Trophoblast cell (in vitro differentiated cells and primary cell): Measurements from ENCODE around the gene ASIC5.

Experiments
- DNase-seq, 2 donors: peaks; one replicate each; pipeline ENCODE4 v3.0.0-alpha.2; 2016
- H2AFZ ChIP-seq: 2 replicates; pipeline ENCODE4 v1.6.1; 2013; ENCODE audit warnings: low read length, moderate library complexity, mild to moderate bottlenecking; ENCODE audit not compliant: insufficient read depth, poor library complexity
- H2AK5ac ChIP-seq: 2 replicates; pipeline ENCODE4 v1.6.1; 2013; ENCODE audit warnings: mild to moderate bottlenecking, low read length
- H2BK120ac ChIP-seq: 2 replicates; pipeline ENCODE4 v1.6.1; 2013; ENCODE audit warnings: low read length, mild to moderate bottlenecking, moderate library complexity; ENCODE audit not compliant: insufficient read depth, poor library complexity
- H2BK12ac ChIP-seq: 2 replicates; pipeline ENCODE4 v1.6.1; 2013; ENCODE audit warnings: mild to moderate bottlenecking, low read length, moderate library complexity
- H2BK5ac ChIP-seq: 2 replicates; pipeline ENCODE4 v1.6.1; 2013; ENCODE audit warnings: low read length, low read depth, moderate library complexity, mild to moderate bottlenecking; ENCODE audit not compliant: poor library complexity
- H3K14ac ChIP-seq: 2 replicates; pipeline ENCODE4 v1.6.1; 2013; ENCODE audit warnings: mild to moderate bottlenecking, low read length
- H3K18ac ChIP-seq: 2 replicates; pipeline ENCODE4 v1.6.1; 2013; ENCODE audit warnings: mild to moderate bottlenecking, low read length
- H3K23ac ChIP-seq: 2 replicates; pipeline ENCODE4 v1.6.1; 2013; ENCODE audit warnings: low read length
- H3K27ac ChIP-seq: 2 replicates; pipeline ENCODE4 v1.5.1; 2013; ENCODE audit warnings: low read depth, mild to moderate bottlenecking, inconsistent platforms, low read length, moderate library complexity
- H3K27me3 ChIP-seq: 2 replicates; pipeline ENCODE4 v1.6.1; 2013; ENCODE audit warnings: inconsistent platforms, mild to moderate bottlenecking, low read length, moderate library complexity; ENCODE audit not compliant: insufficient read depth
- H3K36me3 ChIP-seq, 2 experiments: 1 replicate in 1 of 2; 2 replicates in 1 of 2; pipeline ENCODE4 v1.6.1; 2013; ENCODE audit warnings: low read length in 2 of 2, mild to moderate bottlenecking in 2 of 2, moderate library complexity in 1 of 2; ENCODE audit not compliant: insufficient read depth in 2 of 2, control insufficient read depth in 1 of 2
- H3K4ac ChIP-seq: 2 replicates; pipeline ENCODE4 v1.6.1; 2013; ENCODE audit warnings: low read depth, mild to moderate bottlenecking, low read length, moderate library complexity
- H3K4me1 ChIP-seq, 2 experiments: 1 replicate in 1 of 2; 2 replicates in 1 of 2; pipeline ENCODE4 v1.6.1; 2013; ENCODE audit warnings: low read length in 2 of 2, mild to moderate bottlenecking in 2 of 2, moderate library complexity in 1 of 2; ENCODE audit not compliant: insufficient read depth in 2 of 2, control insufficient read depth in 1 of 2
- H3K4me2 ChIP-seq: 2 replicates; pipeline ENCODE4 v1.6.1; 2013; ENCODE audit warnings: inconsistent platforms, mild to moderate bottlenecking, low read length, moderate library complexity
- H3K4me3 ChIP-seq: 2 replicates; pipeline ENCODE4 v1.5.1; 2013; ENCODE audit warnings: mild to moderate bottlenecking, low read depth, low read length, inconsistent platforms
- H3K79me1 ChIP-seq: one replicate; pipeline ENCODE4 v1.6.1; 2013; ENCODE audit warnings: low read length
- H3K79me2 ChIP-seq: 2 replicates; pipeline ENCODE4 v1.6.1; 2013; ENCODE audit warnings: low read length, mild to moderate bottlenecking; ENCODE audit not compliant: control insufficient read depth, insufficient read depth, poor library complexity
- H3K9ac ChIP-seq: 2 replicates; pipeline ENCODE4 v1.6.1; 2013; ENCODE audit warnings: mild to moderate bottlenecking, low read length
- H3K9me3 ChIP-seq: 2 replicates; pipeline ENCODE4 v1.6.1; 2013; ENCODE audit warnings: low read depth, mild to moderate bottlenecking, control low read depth, inconsistent platforms, low read length; ENCODE audit not compliant: insufficient read depth
- H4K12ac ChIP-seq: 2 replicates; pipeline ENCODE4 v1.6.1; 2013; ENCODE audit warnings: low read depth, mild to moderate bottlenecking, low read length, moderate library complexity
- H4K8ac ChIP-seq: 2 replicates; pipeline ENCODE4 v1.6.1; 2013; ENCODE audit warnings: low read depth, mild to moderate bottlenecking, low read length, moderate library complexity
- H4K91ac ChIP-seq: one replicate; pipeline ENCODE4 v1.6.1; 2013; ENCODE audit warnings: low read depth, mild to moderate bottlenecking, low read length, moderate library complexity
- WGBS: extraction: QIAGEN DNeasy Blood & Tissue Kit; methylation state at CpG from one replicate; pipeline ENCODE4 v1.1.7; 2013; ENCODE audit warnings: missing lambda C conversion rate; ENCODE audit not compliant: insufficient read length, insufficient coverage; ENCODE audit errors: extremely low coverage; 5-methylcytosine and 5-hydroxymethylcytosine counted together

The ASIC5 gene

DNA sequence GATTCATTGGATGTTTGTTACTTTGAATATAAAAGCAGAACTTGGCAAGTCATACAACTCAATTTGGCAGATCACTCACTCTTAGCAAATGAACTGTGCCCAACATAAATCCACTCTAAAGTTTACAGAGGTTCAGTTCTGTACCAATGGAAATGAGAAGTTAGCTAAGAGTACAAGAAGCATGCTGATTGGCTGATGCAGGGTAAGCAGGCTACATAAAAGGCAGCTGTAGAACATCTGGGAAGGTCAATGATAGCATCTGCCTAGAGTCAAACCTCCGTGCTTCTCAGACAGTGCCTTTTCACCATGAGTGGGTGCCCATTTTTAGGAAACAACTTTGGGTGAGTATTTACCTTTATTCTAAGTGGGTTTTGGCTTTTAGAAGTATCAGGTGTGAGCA, 37.4 kb upstream of the ASIC5 start, which contains the start of gene TDO2:
Gene TDO2, plus strand, starts transcription at position 244 of the 400 bp plus-strand sequence. Its CDS starts 63 bp downstream, at position 307.
- H3K4me1 ChIP-seq: no peaks in the 10 kb centered on the region
- no peak within 1 kb of the TSS for H3K14ac ChIP-seq
- no peak within 1 kb of the TSS for H3K4me2 ChIP-seq
- H2BK12ac ChIP-seq: no peak within 1 kb of the TSS
- no peak within 1 kb of the TSS for H3K9ac ChIP-seq
- H4K12ac ChIP-seq: no peak within 1 kb of the TSS
- H2BK5ac ChIP-seq: no peak within 1 kb of the TSS
- no peaks in the 10 kb centered on the region for H3K36me3 ChIP-seq
- H3K4me3 ChIP-seq: no peak within 1 kb of the TSS
- H2AK5ac ChIP-seq: no peak within 1 kb of the TSS
- no peaks in the 10 kb centered on the region for H3K79me1 ChIP-seq
- no peak within 1 kb of the TSS for H3K4ac ChIP-seq
- no peak within 1 kb of the TSS for H3K18ac ChIP-seq
- H3K23ac ChIP-seq: no peak within 1 kb of the TSS
- H3K79me2 ChIP-seq: no peaks in the 10 kb centered on the region
- H2AFZ ChIP-seq: no peak within 1 kb of the TSS
- no peaks in the 10 kb centered on the region for H3K27me3 ChIP-seq
- no peak for DNase-seq
- no CpG with 5 or more reads among the region's 1 CpG for WGBS
- no peak within 1 kb of the TSS for H3K27ac ChIP-seq
- H3K9me3 ChIP-seq: no peaks in the 10 kb centered on the region
- no peak within 1 kb of the TSS for H4K8ac ChIP-seq
- H4K91ac ChIP-seq: no peak within 1 kb of the TSS
- H2BK120ac ChIP-seq: no peak within 1 kb of the TSS

DNA sequence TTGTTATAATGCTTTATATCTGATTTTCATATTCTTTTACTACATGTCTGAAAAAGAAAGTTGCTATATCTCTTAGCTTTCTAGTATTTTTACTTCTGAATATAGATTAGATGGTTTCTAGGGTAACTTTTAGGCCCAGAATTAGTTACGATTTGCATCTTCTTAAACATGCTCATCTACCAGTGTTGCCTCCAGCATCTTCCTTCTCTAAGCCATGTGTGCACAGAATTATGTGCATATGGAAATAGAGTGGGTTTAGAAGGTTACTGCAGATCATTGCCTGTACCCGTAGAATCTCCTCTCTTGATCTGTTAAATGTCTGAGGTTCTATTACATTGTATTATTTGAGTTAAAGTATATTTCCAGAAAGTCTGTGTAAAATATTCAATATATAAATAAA, 34.9 kb upstream of the ASIC5 start:
- Histone ChIP-seq H3K4me1 (no peaks in the 10 kb centered on the region), H2AFZ (no peak overlapping the region), H3K18ac (no peak overlapping the region), H3K14ac (no peak overlapping the region), H3K4me3 (no peak overlapping the region), H2BK120ac (no peak overlapping the region), H3K36me3 (no peaks in the 10 kb centered on the region), H4K91ac (no peak overlapping the region), H3K23ac (no peak overlapping the region), H3K79me1 (no peaks in the 10 kb centered on the region), H3K9ac (no peak overlapping the region), H3K9me3 (no peaks in the 10 kb centered on the region), H2BK5ac (no peak overlapping the region), H4K8ac (no peak overlapping the region), H3K4ac (no peak overlapping the region), H2AK5ac (no peak overlapping the region), H3K4me2 (no peak overlapping the region), H3K79me2 (no peaks in the 10 kb centered on the region), H3K27me3 (no peaks in the 10 kb centered on the region), H3K27ac (no peak overlapping the region), H4K12ac (no peak overlapping the region), H2BK12ac (no peak overlapping the region)
- WGBS: no CpG with 5 or more reads among the region's 2 CpGs
- no peak for DNase-seq

DNA sequence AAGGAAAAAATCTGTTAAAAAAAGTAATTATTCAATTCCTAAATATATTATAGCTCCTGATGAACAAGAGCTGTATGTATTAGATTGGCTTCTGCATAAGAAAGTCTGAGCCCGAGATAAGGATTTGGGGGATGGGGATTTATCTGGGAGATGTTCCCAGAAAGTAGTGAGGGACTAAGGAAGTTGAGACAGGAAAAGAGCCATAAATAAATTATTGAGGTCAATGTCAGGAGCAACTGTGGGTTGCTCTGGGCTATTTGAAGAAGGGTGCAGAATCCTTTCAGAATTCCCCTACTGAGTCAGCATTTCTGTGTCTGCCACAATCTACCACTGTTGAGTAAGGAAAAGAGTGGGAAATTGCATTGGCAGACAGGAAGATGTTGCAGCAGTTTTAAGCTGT, 34.3 kb upstream of the ASIC5 start:
- H3K36me3 ChIP-seq: no peaks in the 10 kb centered on the region
- no peak overlapping the region for H4K12ac ChIP-seq
- no peak overlapping the region for H2AFZ ChIP-seq
- no peaks in the 10 kb centered on the region for H3K4me1 ChIP-seq
- no peak overlapping the region for H4K8ac ChIP-seq
- no peak overlapping the region for H4K91ac ChIP-seq
- H3K4me3 ChIP-seq: no peak overlapping the region
- no peak overlapping the region for H3K9ac ChIP-seq
- no peaks in the 10 kb centered on the region for H3K9me3 ChIP-seq
- no peak overlapping the region for H2BK12ac ChIP-seq
- no peak for DNase-seq
- no peak overlapping the region for H2BK120ac ChIP-seq
- no peak overlapping the region for H3K18ac ChIP-seq
- H3K79me2 ChIP-seq: no peaks in the 10 kb centered on the region
- peak overlapping the region; percentile 18 for H3K27ac ChIP-seq
- no peak overlapping the region for H3K14ac ChIP-seq
- no peak overlapping the region for H3K23ac ChIP-seq
- no peak overlapping the region for H3K4me2 ChIP-seq
- H3K4ac ChIP-seq: no peak overlapping the region
- no peak overlapping the region for H2AK5ac ChIP-seq
- H3K27me3 ChIP-seq: no peaks in the 10 kb centered on the region
- WGBS: no CpG with 5 or more reads among the region's 1 CpG
- H3K79me1 ChIP-seq: no peaks in the 10 kb centered on the region
- H2BK5ac ChIP-seq: no peak overlapping the region

DNA sequence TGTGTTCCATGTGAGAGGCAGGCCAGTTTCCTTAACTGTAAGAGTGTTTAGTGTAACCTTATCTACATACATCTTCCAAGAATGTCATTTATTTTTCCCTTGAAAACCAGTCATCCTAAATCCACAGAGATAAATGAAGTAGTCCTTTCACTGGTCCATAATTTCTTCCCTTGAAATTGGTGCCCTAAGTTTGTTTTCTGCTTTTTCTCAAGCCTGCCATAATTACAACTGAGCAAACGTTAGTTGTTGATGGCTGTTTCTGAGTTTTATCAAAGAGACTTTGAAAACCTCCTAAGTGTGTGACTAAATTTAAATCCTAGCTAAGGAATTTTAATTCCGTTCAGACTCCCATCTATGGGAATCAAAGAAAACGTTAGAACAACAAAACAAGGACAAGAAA, 33.8 kb upstream of the ASIC5 start:
- H3K36me3 ChIP-seq: no peaks in the 10 kb centered on the region
- no peak overlapping the region for H3K4me3 ChIP-seq
- no peaks in the 10 kb centered on the region for H3K4me1 ChIP-seq
- H2BK120ac ChIP-seq: no peak overlapping the region
- H3K9ac ChIP-seq: no peak overlapping the region
- no peak overlapping the region for H4K91ac ChIP-seq
- no peak overlapping the region for H3K4me2 ChIP-seq
- H3K27me3 ChIP-seq: no peaks in the 10 kb centered on the region
- no peak overlapping the region for H3K23ac ChIP-seq
- no CpG with 5 or more reads among the region's 3 CpGs for WGBS
- no peaks in the 10 kb centered on the region for H3K79me1 ChIP-seq
- H2AFZ ChIP-seq: no peak overlapping the region
- no peak overlapping the region for H4K8ac ChIP-seq
- H3K9me3 ChIP-seq: no peaks in the 10 kb centered on the region
- no peaks in the 10 kb centered on the region for H3K79me2 ChIP-seq
- no peak overlapping the region for H3K14ac ChIP-seq
- no peak overlapping the region for H3K18ac ChIP-seq
- H3K4ac ChIP-seq: no peak overlapping the region
- H2BK12ac ChIP-seq: no peak overlapping the region
- H3K27ac ChIP-seq: peak overlapping the region; percentile 18
- no peak for DNase-seq
- no peak overlapping the region for H2BK5ac ChIP-seq
- no peak overlapping the region for H2AK5ac ChIP-seq
- no peak overlapping the region for H4K12ac ChIP-seq
